ENCODE measurements around the gene ABCA2. TPM values are rescaled to one million over a fixed set of nuclear protein-coding genes. Genes with fewer than 3 reads are reported as not detected.

Gene ABCA2
- total RNA-seq, 1 experiment from 2014 or later = 114 TPM

GRCh38 chr9:137011156-137011555 lies 16.9 kb downstream of the ABCA2 start (continued):
- no peak for TF ChIP-seq CBX3 (IDR thresholded peaks at IDR 0.05; ENCODE audit: low read depth)
- TF ChIP-seq YY1 (IDR thresholded peaks at IDR 0.05; ENCODE audit: extremely low read depth, insufficient replicate concordance, low read depth, low read length) = no peak
- TF ChIP-seq, protein P1, sequence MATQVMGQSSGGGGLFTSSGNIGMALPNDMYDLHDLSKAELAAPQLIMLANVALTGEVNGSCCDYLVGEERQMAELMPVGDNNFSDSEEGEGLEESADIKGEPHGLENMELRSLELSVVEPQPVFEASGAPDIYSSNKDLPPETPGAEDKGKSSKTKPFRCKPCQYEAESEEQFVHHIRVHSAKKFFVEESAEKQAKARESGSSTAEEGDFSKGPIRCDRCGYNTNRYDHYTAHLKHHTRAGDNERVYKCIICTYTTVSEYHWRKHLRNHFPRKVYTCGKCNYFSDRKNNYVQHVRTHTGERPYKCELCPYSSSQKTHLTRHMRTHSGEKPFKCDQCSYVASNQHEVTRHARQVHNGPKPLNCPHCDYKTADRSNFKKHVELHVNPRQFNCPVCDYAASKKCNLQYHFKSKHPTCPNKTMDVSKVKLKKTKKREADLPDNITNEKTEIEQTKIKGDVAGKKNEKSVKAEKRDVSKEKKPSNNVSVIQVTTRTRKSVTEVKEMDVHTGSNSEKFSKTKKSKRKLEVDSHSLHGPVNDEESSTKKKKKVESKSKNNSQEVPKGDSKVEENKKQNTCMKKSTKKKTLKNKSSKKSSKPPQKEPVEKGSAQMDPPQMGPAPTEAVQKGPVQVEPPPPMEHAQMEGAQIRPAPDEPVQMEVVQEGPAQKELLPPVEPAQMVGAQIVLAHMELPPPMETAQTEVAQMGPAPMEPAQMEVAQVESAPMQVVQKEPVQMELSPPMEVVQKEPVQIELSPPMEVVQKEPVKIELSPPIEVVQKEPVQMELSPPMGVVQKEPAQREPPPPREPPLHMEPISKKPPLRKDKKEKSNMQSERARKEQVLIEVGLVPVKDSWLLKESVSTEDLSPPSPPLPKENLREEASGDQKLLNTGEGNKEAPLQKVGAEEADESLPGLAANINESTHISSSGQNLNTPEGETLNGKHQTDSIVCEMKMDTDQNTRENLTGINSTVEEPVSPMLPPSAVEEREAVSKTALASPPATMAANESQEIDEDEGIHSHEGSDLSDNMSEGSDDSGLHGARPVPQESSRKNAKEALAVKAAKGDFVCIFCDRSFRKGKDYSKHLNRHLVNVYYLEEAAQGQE (IDR thresholded peaks at IDR 0.05; ENCODE audit: low read depth) = no peak
- TF ChIP-seq, protein P2, sequence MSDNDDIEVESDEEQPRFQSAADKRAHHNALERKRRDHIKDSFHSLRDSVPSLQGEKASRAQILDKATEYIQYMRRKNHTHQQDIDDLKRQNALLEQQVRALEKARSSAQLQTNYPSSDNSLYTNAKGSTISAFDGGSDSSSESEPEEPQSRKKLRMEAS (IDR thresholded peaks at IDR 0.05) = no peak

DNA sequence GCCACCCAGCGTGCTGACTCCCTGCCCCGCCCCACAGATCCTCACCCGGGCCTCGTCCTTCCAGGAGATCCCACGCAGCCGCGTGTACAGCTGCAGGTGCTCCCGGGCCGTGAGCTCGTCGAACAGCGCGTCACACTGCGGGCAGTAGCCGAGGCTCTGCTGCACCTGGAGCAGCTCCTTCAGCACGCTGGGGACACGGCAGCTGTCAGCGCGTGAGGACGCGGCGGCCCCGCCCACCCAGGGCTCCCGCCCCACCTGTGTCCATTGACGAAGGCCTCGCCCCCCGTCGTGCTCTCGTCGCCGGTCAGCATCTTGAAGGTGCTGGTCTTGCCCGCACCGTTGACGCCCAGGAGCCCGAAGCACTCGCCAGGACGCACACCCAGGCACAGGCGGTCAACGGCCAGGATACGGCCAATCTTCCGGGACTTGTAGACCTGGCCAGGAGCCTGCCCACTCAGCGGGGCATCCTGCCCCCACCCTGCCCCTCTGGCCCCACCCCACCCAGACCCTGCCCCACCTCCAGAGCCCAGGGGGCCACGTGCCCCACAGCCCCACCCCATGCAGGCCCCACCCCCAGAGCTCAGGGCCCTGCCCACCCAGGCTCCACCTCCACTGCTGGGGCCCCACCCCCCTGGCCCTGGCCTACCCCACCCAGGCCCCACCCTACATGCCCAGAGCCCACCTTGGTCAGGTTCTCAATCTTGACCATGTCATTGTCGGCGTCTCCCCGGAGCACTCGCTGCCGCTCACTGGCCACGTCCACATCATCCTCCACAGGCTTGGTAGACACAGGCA lies 17.9 kb downstream of the ABCA2 start:
- Histone ChIP-seq H4K20me1 (ENCODE audit: insufficient read depth) (no peaks in the 10 kb centered on the region), H3K27ac (ENCODE audit: low read depth, low read length) (no peak overlapping the region), H3K4me2 (ENCODE audit: low read length) (no peak overlapping the region), H3K36me3 (ENCODE audit: control insufficient read depth in 1 of 2, insufficient read depth in 2 of 2, low read length in 2 of 2) (peaks cover 5 to 15% of the 10 kb centered on the region in 2 experiments; a peak in 3 of 4 replicates), H2AFZ (ENCODE audit: low read depth, low read length, poor library complexity, severe bottlenecking) (no peak overlapping the region), H3K4me3 (replicated peaks in 1 of 2; ENCODE audit: low read depth in 1 of 2, low read length in 2 of 2) (no peak overlapping the region), H3K79me2 (ENCODE audit: insufficient read depth, low read length) (no peaks in the 10 kb centered on the region), H3K4me1 (ENCODE audit: control insufficient read depth in 1 of 2, insufficient read depth in 2 of 2, low read length in 2 of 2) (no peaks in the 10 kb centered on the region), H3K9me2 (ENCODE audit: insufficient read depth) (no peaks in the 10 kb centered on the region), H3K9me3 (ENCODE audit: control insufficient read depth in 1 of 2, insufficient read depth in 1 of 2, low read depth in 1 of 2, low read length in 2 of 2) (peaks cover 0 to 3% of the 10 kb centered on the region in 2 experiments; a peak in 1 of 4 replicates), H3K9ac (ENCODE audit: low read length) (no peak overlapping the region), H3K27me3 (ENCODE audit: insufficient read depth, low read length) (no peaks in the 10 kb centered on the region)
- ChIA-PET POLR2A (interaction anchor here (0.6 kb wide), 1 partner anchor 59 kb away, joined by 4 read pairs; no protein-coding TSS in a partner anchor), RAD21 (ENCODE audit: low non-redundant PET in 1 of 2, low total read pairs in 2 of 2, uncharacterized antibody in 2 of 2, unreplicated experiment in 2 of 2) (interaction anchor here in 1 of 2 experiments (0.6 kb wide), 1 partner anchor 62 kb away, joined by 3 read pairs; no protein-coding TSS in a partner anchor), CTCF (no interaction called here)
- ATAC-seq (peak; percentile 38; the same call in 1 of the 2 replicates), DNase-seq (ENCODE audit: low read depth, low spot score) (no peak)
- intact Hi-C loops (cut with micrococcal nuclease) = no loop called here
- BruUV-seq (replicated peaks) = no TSS peak
- TF ChIP-seq RAD21 (IDR thresholded peaks at IDR 0.05; ENCODE audit: low read depth) (no peak), CEBPB (IDR thresholded peaks at IDR 0.05; ENCODE audit: low read depth) (no peak), ZBTB33 (IDR thresholded peaks at IDR 0.05; ENCODE audit: extremely low read depth, insufficient replicate concordance, low read length) (no peak), JUND (IDR thresholded peaks at IDR 0.05) (no peak), CBX3 (IDR thresholded peaks at IDR 0.05; ENCODE audit: low read depth) (no peak), ATF3 (IDR thresholded peaks at IDR 0.05) (no peak), EZH2 (IDR thresholded peaks at IDR 0.05) (no peak)
- TF ChIP-seq, protein P3, sequence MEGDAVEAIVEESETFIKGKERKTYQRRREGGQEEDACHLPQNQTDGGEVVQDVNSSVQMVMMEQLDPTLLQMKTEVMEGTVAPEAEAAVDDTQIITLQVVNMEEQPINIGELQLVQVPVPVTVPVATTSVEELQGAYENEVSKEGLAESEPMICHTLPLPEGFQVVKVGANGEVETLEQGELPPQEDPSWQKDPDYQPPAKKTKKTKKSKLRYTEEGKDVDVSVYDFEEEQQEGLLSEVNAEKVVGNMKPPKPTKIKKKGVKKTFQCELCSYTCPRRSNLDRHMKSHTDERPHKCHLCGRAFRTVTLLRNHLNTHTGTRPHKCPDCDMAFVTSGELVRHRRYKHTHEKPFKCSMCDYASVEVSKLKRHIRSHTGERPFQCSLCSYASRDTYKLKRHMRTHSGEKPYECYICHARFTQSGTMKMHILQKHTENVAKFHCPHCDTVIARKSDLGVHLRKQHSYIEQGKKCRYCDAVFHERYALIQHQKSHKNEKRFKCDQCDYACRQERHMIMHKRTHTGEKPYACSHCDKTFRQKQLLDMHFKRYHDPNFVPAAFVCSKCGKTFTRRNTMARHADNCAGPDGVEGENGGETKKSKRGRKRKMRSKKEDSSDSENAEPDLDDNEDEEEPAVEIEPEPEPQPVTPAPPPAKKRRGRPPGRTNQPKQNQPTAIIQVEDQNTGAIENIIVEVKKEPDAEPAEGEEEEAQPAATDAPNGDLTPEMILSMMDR (IDR thresholded peaks at IDR 0.05 in 2 of 3, conservative IDR thresholded peaks at IDR 0.05 in 1 of 3; ENCODE audit: borderline replicate concordance in 1 of 3, insufficient read depth in 1 of 3, low read depth in 2 of 3, low read length in 2 of 3) = no peak
- TF ChIP-seq, protein P2 (IDR thresholded peaks at IDR 0.05) = no peak

All from HCT116 (cell line).